ENCODE results near the gene CORO7.

CORO7 gene

GRCh38 chr16:4425378-4426020 lies 9.1 kb upstream of the CORO7 start, which contains the start of gene DNAJA3:
TSS of gene DNAJA3 (plus strand) at chr16:4425868. CDS start at chr16:4425882, 14 bp downstream.
- Histone ChIP-seq H3K4me3 (ENCODE audit: low read depth in 1 of 2, low read length in 2 of 2) (peak within 1 kb of the TSS; percentile 86 to 98), H3K9me3 (ENCODE audit: low read length) (no peaks in the 10 kb centered on the region), H3K4me1 (ENCODE audit: insufficient read depth, low read length) (peaks cover 19% of the 10 kb centered on the region), H3K27ac (ENCODE audit: low read depth, low read length) (peak within 1 kb of the TSS; percentile 97), H3K9ac (ENCODE audit: low read length) (peak within 1 kb of the TSS; percentile 76), H3K36me3 (ENCODE audit: insufficient read depth, low read length) (no peaks in the 10 kb centered on the region), H3K27me3 (ENCODE audit: control insufficient read depth in 1 of 2, insufficient read depth in 2 of 2, low read length in 2 of 2) (no peaks in the 10 kb centered on the region)

DNA sequence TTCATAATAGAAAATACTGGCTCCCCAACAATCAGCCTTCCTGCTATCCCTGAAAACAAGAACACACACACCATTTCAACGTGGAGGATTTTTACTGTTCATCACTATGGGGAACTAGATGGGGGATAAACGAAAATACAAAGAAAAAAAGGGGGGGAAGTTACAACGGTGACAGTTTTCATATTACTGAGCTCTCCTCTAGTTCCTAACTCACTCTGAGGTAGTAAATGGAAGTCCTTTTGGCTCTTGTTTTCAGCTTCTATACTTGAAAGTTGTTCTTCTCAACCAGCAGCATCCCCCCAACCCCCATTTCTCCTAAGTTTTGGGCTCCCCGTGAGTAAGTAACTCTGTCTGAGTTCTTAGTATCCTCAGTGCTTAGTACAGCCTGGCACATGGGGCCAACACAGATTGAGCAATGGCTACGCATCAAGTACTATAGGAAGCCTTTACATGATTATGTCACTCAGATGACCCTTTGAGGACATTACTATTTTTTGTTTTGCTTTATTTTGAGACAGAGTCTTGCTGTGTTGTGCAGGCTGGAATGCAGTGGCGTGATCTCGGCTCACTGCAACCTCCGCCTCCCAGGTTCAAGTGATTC lies 4.2 kb upstream of the CORO7 start:
- no peak overlapping the region for H3K9ac ChIP-seq (ENCODE audit: low read length)
- peaks cover 12% of the 10 kb centered on the region for H3K4me1 ChIP-seq (ENCODE audit: insufficient read depth, low read length)
- H3K27me3 ChIP-seq (ENCODE audit: control insufficient read depth in 1 of 2, insufficient read depth in 2 of 2, low read length in 2 of 2): no peaks in the 10 kb centered on the region
- H3K27ac ChIP-seq (ENCODE audit: low read depth, low read length): no peak overlapping the region
- no peak overlapping the region for H3K4me3 ChIP-seq (ENCODE audit: low read depth in 1 of 2, low read length in 2 of 2)
- no peaks in the 10 kb centered on the region for H3K36me3 ChIP-seq (ENCODE audit: insufficient read depth, low read length)
- H3K9me3 ChIP-seq (ENCODE audit: low read length): no peaks in the 10 kb centered on the region

DNA sequence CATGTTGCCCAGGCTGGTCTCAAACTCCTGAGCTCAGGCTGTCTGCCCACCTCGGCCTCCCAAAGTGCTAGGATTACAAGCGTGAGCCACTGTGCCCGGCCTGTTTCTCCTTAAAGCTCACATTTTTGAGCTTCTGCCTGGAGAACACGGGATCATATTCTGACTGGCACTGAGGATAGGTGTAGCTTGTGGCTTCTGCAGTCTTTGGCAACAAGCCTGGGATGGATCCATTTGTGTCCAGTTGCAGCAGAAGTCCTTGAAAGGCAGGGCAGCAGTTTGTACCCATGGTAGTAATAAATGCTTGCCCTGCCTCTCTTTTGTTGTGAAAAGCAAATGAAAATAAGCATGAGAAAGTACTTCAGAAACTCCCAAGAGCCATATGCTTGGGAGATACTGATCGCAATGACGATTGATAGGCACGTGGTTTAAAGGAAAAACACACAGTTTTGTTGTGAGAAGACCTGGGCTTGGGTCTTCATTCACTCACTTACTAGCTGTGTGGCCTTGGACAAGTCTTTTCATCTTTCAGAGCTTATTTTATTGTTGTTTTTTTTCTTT lies 3.1 kb upstream of the CORO7 start:
- peaks cover 16% of the 10 kb centered on the region for H3K4me1 ChIP-seq (ENCODE audit: insufficient read depth, low read length)
- no peaks in the 10 kb centered on the region for H3K27me3 ChIP-seq (ENCODE audit: control insufficient read depth in 1 of 2, insufficient read depth in 2 of 2, low read length in 2 of 2)
- no peaks in the 10 kb centered on the region for H3K36me3 ChIP-seq (ENCODE audit: insufficient read depth, low read length)
- no peak overlapping the region for H3K9ac ChIP-seq (ENCODE audit: low read length)
- no peaks in the 10 kb centered on the region for H3K9me3 ChIP-seq (ENCODE audit: low read length)
- no peak overlapping the region for H3K27ac ChIP-seq (ENCODE audit: low read depth, low read length)
- no peak overlapping the region for H3K4me3 ChIP-seq (ENCODE audit: low read depth in 1 of 2, low read length in 2 of 2)

GRCh38 chr16:4415538-4416199 lies 727 bp downstream of the CORO7 start:
- Histone ChIP-seq H3K4me3 (ENCODE audit: low read depth in 1 of 2, low read length in 2 of 2) (peak overlapping the region; percentile 74 to 82), H3K27ac (ENCODE audit: low read depth, low read length) (peak overlapping the region; percentile 75), H3K4me1 (ENCODE audit: insufficient read depth, low read length) (peaks cover 20% of the 10 kb centered on the region), H3K27me3 (ENCODE audit: control insufficient read depth in 1 of 2, insufficient read depth in 2 of 2, low read length in 2 of 2) (no peaks in the 10 kb centered on the region), H3K9me3 (ENCODE audit: low read length) (no peaks in the 10 kb centered on the region), H3K36me3 (ENCODE audit: insufficient read depth, low read length) (no peaks in the 10 kb centered on the region), H3K9ac (ENCODE audit: low read length) (peak overlapping the region; percentile 54)

DNA sequence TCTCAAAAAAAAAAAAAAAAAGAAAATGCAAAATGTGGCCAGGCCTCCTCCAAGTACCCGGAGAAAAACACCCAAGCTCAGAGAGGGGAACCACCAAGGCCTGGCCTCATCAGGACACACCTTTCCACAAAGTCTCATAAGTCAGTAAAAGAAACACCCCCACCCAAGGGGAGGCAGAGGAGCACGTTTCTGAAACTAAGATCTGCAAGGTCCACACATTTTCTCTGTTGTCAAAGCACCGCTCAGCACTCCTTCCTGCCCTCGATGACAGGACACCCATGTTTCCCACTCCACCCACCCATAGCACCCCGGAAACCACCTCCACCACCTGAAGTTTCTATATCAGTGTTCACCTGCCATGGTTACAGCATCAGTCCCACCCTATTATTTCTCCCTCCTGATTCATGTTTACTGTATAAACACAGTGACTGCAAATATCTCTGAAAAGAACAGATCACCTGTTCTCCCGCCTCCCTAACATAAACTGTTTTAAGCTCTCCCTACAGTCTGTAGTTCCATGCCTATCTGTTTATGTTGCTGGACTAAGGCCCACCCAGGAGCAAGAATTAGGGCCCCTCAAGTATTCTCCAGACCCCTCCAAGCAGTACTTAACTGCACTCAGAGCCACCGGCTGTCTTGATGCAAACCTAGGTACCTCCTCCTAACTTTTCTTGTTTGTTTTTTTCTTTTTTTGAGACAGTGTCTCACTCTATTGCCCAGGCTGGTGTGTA lies 2.0 kb downstream of the CORO7 start:
- H3K27me3 ChIP-seq (ENCODE audit: control insufficient read depth in 1 of 2, insufficient read depth in 2 of 2, low read length in 2 of 2): no peaks in the 10 kb centered on the region
- H3K36me3 ChIP-seq (ENCODE audit: insufficient read depth, low read length): no peaks in the 10 kb centered on the region
- no peak overlapping the region for H3K9ac ChIP-seq (ENCODE audit: low read length)
- no peak overlapping the region for H3K27ac ChIP-seq (ENCODE audit: low read depth, low read length)
- H3K9me3 ChIP-seq (ENCODE audit: low read length): no peaks in the 10 kb centered on the region
- peaks cover 30% of the 10 kb centered on the region for H3K4me1 ChIP-seq (ENCODE audit: insufficient read depth, low read length)
- no peak overlapping the region for H3K4me3 ChIP-seq (ENCODE audit: low read depth in 1 of 2, low read length in 2 of 2)

DNA sequence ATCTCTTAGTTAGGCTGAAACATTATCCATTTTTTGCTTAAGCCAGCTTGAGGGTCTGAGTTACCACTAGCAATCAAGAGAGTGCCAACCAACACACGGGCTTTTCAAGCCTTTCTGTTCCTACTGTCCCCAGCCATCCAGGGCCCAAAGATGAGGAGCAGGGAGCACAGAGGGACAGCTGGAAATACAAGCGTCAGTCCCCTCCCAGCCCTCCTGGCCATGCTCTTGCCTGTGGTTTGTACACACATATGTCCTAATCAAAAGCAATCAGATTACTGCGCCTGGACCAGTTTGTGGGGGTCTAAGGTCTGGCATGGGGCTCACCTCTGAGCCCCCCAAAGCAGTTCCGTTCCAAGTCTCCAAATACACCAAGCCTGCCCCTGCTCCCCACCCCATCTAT lies 3.5 kb downstream of the CORO7 start:
- no peak overlapping the region for H3K27ac ChIP-seq (ENCODE audit: low read depth, low read length)
- H3K36me3 ChIP-seq (ENCODE audit: insufficient read depth, low read length): no peaks in the 10 kb centered on the region
- H3K9ac ChIP-seq (ENCODE audit: low read length): no peak overlapping the region
- peaks cover 30% of the 10 kb centered on the region for H3K4me1 ChIP-seq (ENCODE audit: insufficient read depth, low read length)
- H3K27me3 ChIP-seq (ENCODE audit: control insufficient read depth in 1 of 2, insufficient read depth in 2 of 2, low read length in 2 of 2): no peaks in the 10 kb centered on the region
- no peak overlapping the region for H3K4me3 ChIP-seq (ENCODE audit: low read depth in 1 of 2, low read length in 2 of 2)
- H3K9me3 ChIP-seq (ENCODE audit: low read length): no peaks in the 10 kb centered on the region

GRCh38 chr16:4412159-4412558 lies 4.2 kb downstream of the CORO7 start:
- Histone ChIP-seq H3K9ac (ENCODE audit: low read length) (no peak overlapping the region), H3K9me3 (ENCODE audit: low read length) (no peaks in the 10 kb centered on the region), H3K27ac (ENCODE audit: low read depth, low read length) (no peak overlapping the region), H3K4me1 (ENCODE audit: insufficient read depth, low read length) (peaks cover 30% of the 10 kb centered on the region), H3K36me3 (ENCODE audit: insufficient read depth, low read length) (no peaks in the 10 kb centered on the region), H3K4me3 (ENCODE audit: low read depth in 1 of 2, low read length in 2 of 2) (no peak overlapping the region), H3K27me3 (ENCODE audit: control insufficient read depth in 1 of 2, insufficient read depth in 2 of 2, low read length in 2 of 2) (no peaks in the 10 kb centered on the region)

- Histone ChIP-seq H3K27me3 (ENCODE audit: control insufficient read depth in 1 of 2, insufficient read depth in 2 of 2, low read length in 2 of 2) (no peaks in the 10 kb centered on the region), H3K4me3 (ENCODE audit: low read depth in 1 of 2, low read length in 2 of 2) (no peak overlapping the region), H3K4me1 (ENCODE audit: insufficient read depth, low read length) (peaks cover 26% of the 10 kb centered on the region), H3K27ac (ENCODE audit: low read depth, low read length) (no peak overlapping the region), H3K9ac (ENCODE audit: low read length) (no peak overlapping the region), H3K36me3 (ENCODE audit: insufficient read depth, low read length) (no peaks in the 10 kb centered on the region), H3K9me3 (ENCODE audit: low read length) (no peaks in the 10 kb centered on the region)
Observed at GRCh38 chr16:4411684-4412083, 4.7 kb downstream of the CORO7 start.

GRCh38 chr16:4410335-4411075 lies 5.9 kb downstream of the CORO7 start:
- no peak overlapping the region for H3K4me3 ChIP-seq (ENCODE audit: low read depth in 1 of 2, low read length in 2 of 2)
- H3K27ac ChIP-seq (ENCODE audit: low read depth, low read length): no peak overlapping the region
- H3K9me3 ChIP-seq (ENCODE audit: low read length): no peaks in the 10 kb centered on the region
- H3K4me1 ChIP-seq (ENCODE audit: insufficient read depth, low read length): peaks cover 26% of the 10 kb centered on the region
- H3K36me3 ChIP-seq (ENCODE audit: insufficient read depth, low read length): peaks cover 5% of the 10 kb centered on the region
- H3K27me3 ChIP-seq (ENCODE audit: control insufficient read depth in 1 of 2, insufficient read depth in 2 of 2, low read length in 2 of 2): no peaks in the 10 kb centered on the region
- no peak overlapping the region for H3K9ac ChIP-seq (ENCODE audit: low read length)

- Histone ChIP-seq H3K36me3 (ENCODE audit: insufficient read depth, low read length) (peaks cover 11% of the 10 kb centered on the region), H3K9ac (ENCODE audit: low read length) (no peak overlapping the region), H3K4me3 (ENCODE audit: low read depth in 1 of 2, low read length in 2 of 2) (no peak overlapping the region), H3K27me3 (ENCODE audit: control insufficient read depth in 1 of 2, insufficient read depth in 2 of 2, low read length in 2 of 2) (no peaks in the 10 kb centered on the region), H3K27ac (ENCODE audit: low read depth, low read length) (no peak overlapping the region), H3K9me3 (ENCODE audit: low read length) (no peaks in the 10 kb centered on the region), H3K4me1 (ENCODE audit: insufficient read depth, low read length) (peaks cover 16% of the 10 kb centered on the region)
Observed at GRCh38 chr16:4409081-4409932, 7.1 kb downstream of the CORO7 start.
